ENCODE measurements around the gene HIGD2B. TPM values are rescaled to one million over a fixed set of nuclear protein-coding genes. Genes with fewer than 3 reads are reported as not detected.

The HIGD2B gene
- not detected in 2 replicates for polyA plus RNA-seq (2011; rRNA removed)
- polyA minus RNA-seq (2011; rRNA and poly(A)+ RNA removed) = 0.18 TPM in 1 of 2 replicates, not detected in the other

GRCh38 chr15:72685925-72686794 lies at the start of gene HIGD2B, which contains the start of gene BBS4:
Gene HIGD2B, minus strand, starts transcription at chr15:72686182. Its CDS starts 9,808 bp downstream, at chr15:72676374.
Gene BBS4, plus strand, starts transcription at chr15:72686207. Its CDS starts 21 bp downstream, at chr15:72686228.
- ChIA-PET POLR2A (interaction anchor here (0.6 kb wide), 1 partner anchor 14 kb away, joined by 3 read pairs; no protein-coding TSS in a partner anchor), CTCF (interaction anchor here (0.6 kb wide), 1 partner anchor 221 kb away, joined by 4 read pairs; no protein-coding TSS in a partner anchor)
- TF ChIP-seq CTCF (IDR thresholded peaks at IDR 0.05; ENCODE audit: low read depth, low read length) = no peak
- Histone ChIP-seq H3K27ac (ENCODE audit: low read depth, low read length) (peak within 1 kb of the TSS; percentile 86), H3K4me3 (ENCODE audit: low read depth, low read length) (peak within 1 kb of the TSS; percentile 87), H3K9me3 (ENCODE audit: control insufficient read depth, insufficient read depth, low read length) (no peaks in the 10 kb centered on the region; the same call in 1 of the 2 replicates), H3K27me3 (ENCODE audit: control insufficient read depth, insufficient read depth, low read length) (no peaks in the 10 kb centered on the region)
- peak; percentile 48 for DNase-seq (ENCODE audit: low read depth, low spot score)

- H3K27me3 ChIP-seq (ENCODE audit: control insufficient read depth, insufficient read depth, low read length) = no peaks in the 10 kb centered on the region
- H3K27ac ChIP-seq (ENCODE audit: low read depth, low read length) = no peak overlapping the region
- DNase-seq (ENCODE audit: low read depth, low spot score) = no peak
- ChIA-PET CTCF (interaction anchor here (8.1 kb wide), 1 partner anchor 13 kb away, joined by 73 read pairs; no protein-coding TSS in a partner anchor), POLR2A (no interaction called here)
- TF ChIP-seq CTCF (IDR thresholded peaks at IDR 0.05; ENCODE audit: low read depth, low read length) = no peak
- no peaks in the 10 kb centered on the region for H3K9me3 ChIP-seq (ENCODE audit: control insufficient read depth, insufficient read depth, low read length)
- no peak overlapping the region for H3K4me3 ChIP-seq (ENCODE audit: low read depth, low read length)
These were observed 49.1 kb upstream of the HIGD2B start for GRCh38 chr15:72735111-72735510.

- CTCF ChIA-PET = interaction anchor here (0.7 to 8.1 kb wide), 2 partner anchors 12 to 50 kb away, joined by 3 to 73 read pairs; no protein-coding TSS in a partner anchor
- no peaks in the 10 kb centered on the region for H3K9me3 ChIP-seq (ENCODE audit: control insufficient read depth, insufficient read depth, low read length)
- no peak for TF ChIP-seq CTCF (IDR thresholded peaks at IDR 0.05; ENCODE audit: low read depth, low read length)
- no peak for DNase-seq (ENCODE audit: low read depth, low spot score)
- H3K27me3 ChIP-seq (ENCODE audit: control insufficient read depth, insufficient read depth, low read length) = no peaks in the 10 kb centered on the region
- H3K4me3 ChIP-seq (ENCODE audit: low read depth, low read length) = no peak overlapping the region
- no peak overlapping the region for H3K27ac ChIP-seq (ENCODE audit: low read depth, low read length)
- POLR2A ChIA-PET = no interaction called here
These were observed 48.2 kb upstream of the HIGD2B start for GRCh38 chr15:72733941-72734738.

GRCh38 chr15:72732516-72732915 lies 46.5 kb upstream of the HIGD2B start:
- H3K4me3 ChIP-seq (ENCODE audit: low read depth, low read length) = no peak overlapping the region
- no peaks in the 10 kb centered on the region for H3K9me3 ChIP-seq (ENCODE audit: control insufficient read depth, insufficient read depth, low read length)
- H3K27ac ChIP-seq (ENCODE audit: low read depth, low read length) = no peak overlapping the region
- no peak for DNase-seq (ENCODE audit: low read depth, low spot score)
- ChIA-PET CTCF (interaction anchor here (0.6 to 8.1 kb wide), 3 partner anchors 10 to 52 kb away, joined by 3 to 73 read pairs (median 4); no protein-coding TSS in a partner anchor), POLR2A (no interaction called here)
- no peak for TF ChIP-seq CTCF (IDR thresholded peaks at IDR 0.05; ENCODE audit: low read depth, low read length)
- H3K27me3 ChIP-seq (ENCODE audit: control insufficient read depth, insufficient read depth, low read length) = no peaks in the 10 kb centered on the region

Data from AG04450 (cell line).